HFFc6 (cell line): ENCODE results near the gene CRB2. TPM values are rescaled to one million over a fixed set of nuclear protein-coding genes. Genes with fewer than 3 reads are reported as not detected.

ENCODE experiments used
- DNase-seq: peaks from one replicate; pipeline ENCODE4 v3.0.0-alpha.2; 2018
- H3K27ac Mint-ChIP-seq: 2 replicates; pipeline ENCODE4 v1.8.0; 2020; ENCODE audit warnings: mild to moderate bottlenecking, mixed read lengths
- H3K27me3 Mint-ChIP-seq: 2 replicates; pipeline ENCODE4 v1.8.0; 2021; ENCODE audit warnings: mild to moderate bottlenecking, moderate library complexity, mixed read lengths; ENCODE audit not compliant: insufficient read depth
- H3K36me3 Mint-ChIP-seq: 2 replicates; pipeline ENCODE4 v1.8.0; 2021; ENCODE audit warnings: low read depth, mixed read lengths
- H3K4me1 Mint-ChIP-seq: 2 replicates; pipeline ENCODE4 v1.8.0; 2020; ENCODE audit warnings: low read depth, mixed read lengths
- H3K4me3 Mint-ChIP-seq: 2 replicates; pipeline ENCODE4 v1.8.0; 2020; ENCODE audit warnings: mild to moderate bottlenecking, moderate library complexity, mixed read lengths
- H3K9me3 Mint-ChIP-seq: 2 replicates; pipeline ENCODE4 v1.8.0; 2020; ENCODE audit warnings: mild to moderate bottlenecking, mixed read lengths
- microRNA-seq: library from miRNA; unstranded; fragments of <30 nt; microRNA quantifications from one replicate; pipeline ENCODE4, GENCODE V29; 2019
- total RNA-seq, 6 experiments: library from RNA; stranded (reverse); fragmentation: NEBNext Ultra II Directional; extraction: Animal tissue kit (Norgen Biotek cat#: 25700); gene quantifications; 2 replicates in 1 of 6; 3 replicates in 5 of 6; pipeline ENCODE4 v1.2.3, GENCODE V29; 2021
- TF ChIP-seq, protein P1 (sequence below): fragments of 200-600 bp; sonication (generic); IDR thresholded peaks from 2 replicates; pipeline ENCODE4 v1.5.0; 2021; ENCODE audit warnings: antibody characterized with exemption, mild to moderate bottlenecking

CRB2 gene
- total RNA-seq, 6 experiments from 2014 or later: not detected

DNA sequence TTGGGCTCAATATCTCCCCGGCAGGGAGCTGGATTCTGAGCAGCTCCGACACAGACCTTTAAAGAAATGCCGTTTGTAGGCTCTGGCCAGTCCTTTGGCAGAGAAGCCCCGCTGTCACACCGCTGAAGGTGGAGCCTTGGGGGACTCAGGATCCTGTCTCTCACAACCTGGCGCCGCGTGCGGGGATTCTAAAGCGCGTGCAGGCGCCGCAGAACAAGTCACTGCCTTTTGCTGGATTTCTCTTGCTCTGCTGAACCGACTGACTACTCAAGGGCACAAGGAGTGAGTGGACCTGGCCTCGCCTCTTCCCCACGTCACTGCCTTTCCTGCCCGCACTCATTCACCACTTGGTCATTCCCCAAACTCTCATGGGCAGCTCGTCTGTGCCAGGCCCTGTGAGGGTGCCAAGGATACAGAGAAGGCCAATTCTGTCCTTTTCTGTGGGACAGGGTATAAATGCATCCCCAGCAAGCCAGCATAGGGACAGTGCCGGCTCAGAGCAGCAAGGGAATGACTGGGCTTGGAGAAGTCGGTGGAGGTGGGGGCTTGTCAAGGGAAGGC, 69.3 kb downstream of the CRB2 start:
- no peak for DNase-seq
- Mint-ChIP-seq H3K9me3 (no peaks in the 10 kb centered on the region), H3K27ac (no peak overlapping the region)

DNA sequence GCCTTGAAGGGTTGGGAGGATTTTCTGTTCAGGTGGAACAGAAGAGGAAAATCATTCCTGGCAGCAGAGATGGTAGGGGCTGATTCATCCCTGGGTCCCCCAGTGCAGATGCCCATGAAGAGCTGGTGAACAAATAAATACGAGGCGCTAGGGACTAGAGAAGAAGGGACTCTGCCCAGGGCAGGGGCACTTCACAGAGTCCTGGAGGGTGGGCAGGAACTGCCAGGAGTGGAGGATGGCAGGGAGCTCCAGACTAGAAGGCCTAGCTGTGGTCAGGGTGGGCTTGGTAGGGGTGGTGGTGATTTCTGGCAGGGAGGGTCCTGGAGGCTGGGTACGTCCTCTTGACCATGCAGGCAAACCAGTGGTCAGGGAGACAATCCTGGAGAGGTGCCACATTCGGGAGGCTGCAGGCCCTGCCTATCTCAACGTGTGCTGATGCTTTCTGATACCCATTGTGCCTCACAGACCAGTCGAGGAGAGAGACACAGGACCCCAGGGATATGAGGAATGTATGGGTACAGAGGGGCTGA, 69.9 kb downstream of the CRB2 start:
- Mint-ChIP-seq H3K4me3 (no peak overlapping the region), H3K4me1 (no peaks in the 10 kb centered on the region), H3K27me3 (no peaks in the 10 kb centered on the region; the same call in 1 of the 2 replicates), H3K9me3 (no peaks in the 10 kb centered on the region), H3K36me3 (peaks cover 27% of the 10 kb centered on the region), H3K27ac (no peak overlapping the region)
- DNase-seq: no peak
- TF ChIP-seq, protein P1, sequence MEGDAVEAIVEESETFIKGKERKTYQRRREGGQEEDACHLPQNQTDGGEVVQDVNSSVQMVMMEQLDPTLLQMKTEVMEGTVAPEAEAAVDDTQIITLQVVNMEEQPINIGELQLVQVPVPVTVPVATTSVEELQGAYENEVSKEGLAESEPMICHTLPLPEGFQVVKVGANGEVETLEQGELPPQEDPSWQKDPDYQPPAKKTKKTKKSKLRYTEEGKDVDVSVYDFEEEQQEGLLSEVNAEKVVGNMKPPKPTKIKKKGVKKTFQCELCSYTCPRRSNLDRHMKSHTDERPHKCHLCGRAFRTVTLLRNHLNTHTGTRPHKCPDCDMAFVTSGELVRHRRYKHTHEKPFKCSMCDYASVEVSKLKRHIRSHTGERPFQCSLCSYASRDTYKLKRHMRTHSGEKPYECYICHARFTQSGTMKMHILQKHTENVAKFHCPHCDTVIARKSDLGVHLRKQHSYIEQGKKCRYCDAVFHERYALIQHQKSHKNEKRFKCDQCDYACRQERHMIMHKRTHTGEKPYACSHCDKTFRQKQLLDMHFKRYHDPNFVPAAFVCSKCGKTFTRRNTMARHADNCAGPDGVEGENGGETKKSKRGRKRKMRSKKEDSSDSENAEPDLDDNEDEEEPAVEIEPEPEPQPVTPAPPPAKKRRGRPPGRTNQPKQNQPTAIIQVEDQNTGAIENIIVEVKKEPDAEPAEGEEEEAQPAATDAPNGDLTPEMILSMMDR: no peak

More for the DNA sequence above, 69.3 kb downstream of the CRB2 start:
- Mint-ChIP-seq H3K4me3 (no peak overlapping the region), H3K27me3 (no peaks in the 10 kb centered on the region; the same call in 1 of the 2 replicates), H3K4me1 (no peaks in the 10 kb centered on the region), H3K36me3 (peaks cover 23% of the 10 kb centered on the region)
- TF ChIP-seq, protein P1: no peak

DNA sequence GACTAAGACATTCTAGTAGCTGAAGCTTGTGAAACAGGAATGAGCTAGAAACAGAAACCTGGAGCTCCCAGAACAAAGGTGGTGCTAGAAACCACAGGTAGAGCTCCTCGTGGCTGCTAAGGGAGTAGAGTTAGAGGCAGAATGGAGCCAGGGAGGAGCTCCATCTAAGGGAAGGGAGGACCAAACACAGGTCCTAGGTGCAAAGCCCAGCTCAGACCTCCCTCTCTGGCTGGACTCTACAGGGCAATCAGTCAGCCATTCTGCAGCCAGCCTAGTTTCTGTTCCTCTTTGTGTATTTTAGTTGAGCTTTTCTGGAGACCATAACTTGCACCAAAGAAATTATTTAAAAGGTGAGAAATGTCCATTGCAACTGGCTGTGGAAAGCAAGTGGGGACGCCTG, 70.4 kb downstream of the CRB2 start:
- H3K27ac Mint-ChIP-seq: no peak overlapping the region
- no peaks in the 10 kb centered on the region for H3K4me1 Mint-ChIP-seq
- H3K9me3 Mint-ChIP-seq: no peaks in the 10 kb centered on the region
- no peak for DNase-seq
- TF ChIP-seq, protein P1: no peak
- no peaks in the 10 kb centered on the region; the same call in 1 of the 2 replicates for H3K27me3 Mint-ChIP-seq
- H3K4me3 Mint-ChIP-seq: no peak overlapping the region
- peaks cover 27% of the 10 kb centered on the region for H3K36me3 Mint-ChIP-seq

Small RNAs within 50 kb of the gene (microRNA-seq; reads per million reads assigned to microRNA genes)
- not detected for gene MIR601

Other genes with a start within 250 kb of the CRB2 start
- gene STRBP, start 87.6 kb upstream of the CRB2 start, total RNA-seq: 1 to 10 TPM; 1.4 to 2.5 (median 1.9) TPM